ENCODE data around the gene SKIL. TPM values are rescaled to one million over a fixed set of nuclear protein-coding genes. Genes with fewer than 3 reads are reported as not detected.

Gene SKIL
- total RNA-seq, 1 experiment from 2014 or later: 15.1 TPM

- BruUV-seq (replicated peaks): no TSS peak
- H3K9ac ChIP-seq (ENCODE audit: low read length): no peak overlapping the region
- H3K27ac ChIP-seq (ENCODE audit: low read depth, low read length): no peak overlapping the region
- CTCF ChIA-PET: no interaction called here
- no peaks in the 10 kb centered on the region for H3K9me3 ChIP-seq (ENCODE audit: control insufficient read depth in 1 of 2, insufficient read depth in 1 of 2, low read depth in 1 of 2, low read length in 2 of 2)
- H3K27me3 ChIP-seq (ENCODE audit: insufficient read depth, low read length): no peaks in the 10 kb centered on the region
- DNase-seq (ENCODE audit: low read depth, low spot score) (no peak), ATAC-seq (no peak)
- H4K20me1 ChIP-seq (ENCODE audit: insufficient read depth): no peaks in the 10 kb centered on the region
- H3K9me2 ChIP-seq (ENCODE audit: insufficient read depth): no peaks in the 10 kb centered on the region
- no peak overlapping the region for H3K4me2 ChIP-seq (ENCODE audit: low read length)
- POLR2A ChIA-PET: no interaction called here
- no peaks in the 10 kb centered on the region for H3K79me2 ChIP-seq (ENCODE audit: insufficient read depth, low read length)
- intact Hi-C loops (cut with micrococcal nuclease): no loop called here
- H3K36me3 ChIP-seq (ENCODE audit: control insufficient read depth in 1 of 2, insufficient read depth in 2 of 2, low read length in 2 of 2): no peaks in the 10 kb centered on the region
- TF ChIP-seq JUND (IDR thresholded peaks at IDR 0.05) (no peak), YY1 (IDR thresholded peaks at IDR 0.05; ENCODE audit: extremely low read depth, insufficient replicate concordance, low read depth, low read length) (no peak), SP1 (IDR thresholded peaks at IDR 0.05; ENCODE audit: low read depth) (no peak), CBX3 (IDR thresholded peaks at IDR 0.05; ENCODE audit: low read depth) (no peak), ZBTB33 (IDR thresholded peaks at IDR 0.05; ENCODE audit: extremely low read depth, insufficient replicate concordance, low read length) (no peak), EGR1 (IDR thresholded peaks at IDR 0.05; ENCODE audit: low read depth) (no peak), REST (IDR thresholded peaks at IDR 0.05; ENCODE audit: low read depth) (no peak), MAX (IDR thresholded peaks at IDR 0.05) (no peak), TCF7L2 (IDR thresholded peaks at IDR 0.05; ENCODE audit: borderline replicate concordance, extremely low read depth, insufficient read depth, insufficient read length) (no peak), FOSL1 (IDR thresholded peaks at IDR 0.05; ENCODE audit: low read depth) (no peak), ZFX (IDR thresholded peaks at IDR 0.05) (no peak), SRF (IDR thresholded peaks at IDR 0.05; ENCODE audit: low read depth) (no peak), EZH2phosphoT487 (IDR thresholded peaks at IDR 0.05; ENCODE audit: borderline replicate concordance) (no peak), POLR2AphosphoS5 (IDR thresholded peaks at IDR 0.05; ENCODE audit: low read depth, low read length) (no peak)
- H2AFZ ChIP-seq (ENCODE audit: low read depth, low read length, poor library complexity, severe bottlenecking): no peak overlapping the region
- peaks cover 9 to 20% of the 10 kb centered on the region in 2 experiments for H3K4me1 ChIP-seq (ENCODE audit: control insufficient read depth in 1 of 2, insufficient read depth in 2 of 2, low read length in 2 of 2)
- RAD21 ChIA-PET (ENCODE audit: low non-redundant PET in 1 of 2, low total read pairs in 2 of 2, uncharacterized antibody in 2 of 2, unreplicated experiment in 2 of 2): no interaction called here
- H3K4me3 ChIP-seq (replicated peaks in 1 of 2; ENCODE audit: low read depth in 1 of 2, low read length in 2 of 2): no peak overlapping the region
These were observed 2.8 kb upstream of the SKIL start for GRCh38 chr3:170354760-170355159.
